DOHH2 (cell line): Measurements from ENCODE around the gene SEC61A1.

Experiments
- EZH2phosphoT487 ChIP-seq: fragments of 200-600 bp; sonication (generic); IDR thresholded peaks from 2 replicates; pipeline ENCODE4 v1.6.1; 2017; ENCODE audit warnings: borderline replicate concordance, mild to moderate bottlenecking, antibody characterized with exemption, low read length, moderate library complexity, mixed read lengths
- TF ChIP-seq, protein P1 (sequence below): fragments of 200-600 bp; sonication (generic); IDR thresholded peaks from one replicate; pipeline ENCODE4 v1.5.1; 2014; ENCODE audit warnings: antibody characterized with exemption, mild to moderate bottlenecking, low read depth, low read length; ENCODE audit not compliant: poor library complexity, severe bottlenecking

DNA sequence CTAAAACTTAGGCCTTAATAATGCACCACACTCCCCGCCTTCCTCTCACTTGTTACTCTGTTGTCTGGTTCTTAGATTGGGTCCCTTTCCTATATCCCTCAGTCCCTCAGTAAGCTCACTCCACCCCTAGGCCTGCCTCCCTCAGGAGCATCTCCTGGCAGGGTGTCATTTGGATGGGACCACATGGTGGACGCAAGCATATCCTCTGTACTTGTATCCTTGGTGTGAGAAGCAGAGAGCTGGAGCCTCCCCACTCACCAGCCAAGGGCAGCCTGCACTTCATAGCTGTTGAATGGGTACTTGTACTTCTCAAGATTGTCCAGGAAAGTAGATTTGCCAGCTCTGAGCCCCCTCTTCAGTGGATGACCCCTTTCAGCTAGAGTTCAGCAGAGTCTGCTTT, 11.6 kb downstream of the SEC61A1 start:
- TF ChIP-seq, protein P1, sequence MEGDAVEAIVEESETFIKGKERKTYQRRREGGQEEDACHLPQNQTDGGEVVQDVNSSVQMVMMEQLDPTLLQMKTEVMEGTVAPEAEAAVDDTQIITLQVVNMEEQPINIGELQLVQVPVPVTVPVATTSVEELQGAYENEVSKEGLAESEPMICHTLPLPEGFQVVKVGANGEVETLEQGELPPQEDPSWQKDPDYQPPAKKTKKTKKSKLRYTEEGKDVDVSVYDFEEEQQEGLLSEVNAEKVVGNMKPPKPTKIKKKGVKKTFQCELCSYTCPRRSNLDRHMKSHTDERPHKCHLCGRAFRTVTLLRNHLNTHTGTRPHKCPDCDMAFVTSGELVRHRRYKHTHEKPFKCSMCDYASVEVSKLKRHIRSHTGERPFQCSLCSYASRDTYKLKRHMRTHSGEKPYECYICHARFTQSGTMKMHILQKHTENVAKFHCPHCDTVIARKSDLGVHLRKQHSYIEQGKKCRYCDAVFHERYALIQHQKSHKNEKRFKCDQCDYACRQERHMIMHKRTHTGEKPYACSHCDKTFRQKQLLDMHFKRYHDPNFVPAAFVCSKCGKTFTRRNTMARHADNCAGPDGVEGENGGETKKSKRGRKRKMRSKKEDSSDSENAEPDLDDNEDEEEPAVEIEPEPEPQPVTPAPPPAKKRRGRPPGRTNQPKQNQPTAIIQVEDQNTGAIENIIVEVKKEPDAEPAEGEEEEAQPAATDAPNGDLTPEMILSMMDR = no peak
- no peak for TF ChIP-seq EZH2phosphoT487
